ENCODE results near the gene YTHDF2. TPM values are rescaled to one million over a fixed set of nuclear protein-coding genes. Genes with fewer than 3 reads are reported as not detected.

YTHDF2 gene
- total and polyA plus RNA-seq, 2 of the 13 experiments (the other 11 are each of a cell fraction or from before 2014, with no cell fraction given), result 48.4 to 59.6 TPM

DNA sequence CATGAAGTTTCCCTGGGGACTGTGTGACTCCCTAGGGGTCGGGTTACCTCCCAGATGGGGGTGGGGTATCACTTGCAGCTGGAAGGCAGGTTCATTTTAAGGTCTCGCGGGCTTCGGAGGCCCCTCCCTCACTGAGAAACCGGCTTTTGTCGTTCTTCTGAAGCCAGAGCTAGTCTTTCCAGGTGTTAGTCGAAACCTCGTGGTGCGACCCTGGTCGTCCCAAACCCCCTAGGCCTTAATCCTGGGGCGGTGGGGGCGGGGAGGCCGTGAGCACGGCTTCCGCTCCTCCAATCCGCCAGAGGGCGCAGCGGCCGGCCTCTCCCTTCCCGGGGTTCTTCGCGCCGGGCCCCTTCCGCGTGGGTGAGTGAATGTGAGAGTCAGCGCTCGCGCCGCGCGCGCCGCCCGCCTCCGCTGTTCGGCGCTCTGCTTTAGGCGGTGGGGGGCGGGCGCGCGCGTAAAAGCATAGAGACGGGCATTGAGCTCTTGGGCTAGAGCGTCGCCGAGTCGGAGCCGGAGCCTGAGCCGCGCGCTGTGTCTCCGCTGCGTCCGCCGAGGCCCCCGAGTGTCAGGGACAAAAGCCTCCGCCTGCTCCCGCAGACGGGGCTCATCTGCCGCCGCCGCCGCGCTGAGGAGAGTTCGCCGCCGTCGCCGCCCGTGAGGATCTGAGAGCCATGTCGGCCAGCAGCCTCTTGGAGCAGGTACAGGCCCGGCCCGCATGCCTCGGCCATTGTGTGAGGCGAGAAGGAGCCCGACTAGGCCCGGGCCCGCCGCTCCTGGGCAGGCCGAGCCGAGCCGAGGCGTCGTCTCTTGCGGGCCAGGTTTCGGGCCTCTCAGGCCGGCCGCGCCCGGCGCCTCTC is at the start of gene YTHDF2 (continued):
- peak; percentile 73 for TF ChIP-seq ZNF609 (CRISPR knock-in tag; IDR thresholded peaks at IDR 0.05; ENCODE audit: borderline replicate concordance)
- no peak; the same call in 1 of the 2 replicates for TF ChIP-seq ZNF180 (CRISPR knock-in tag; IDR thresholded peaks at IDR 0.05; ENCODE audit: borderline replicate concordance, low read depth)
- TF ChIP-seq ZNF251 (CRISPR knock-in tag; IDR thresholded peaks at IDR 0.05), result no peak
- TF ChIP-seq ZNF674 (CRISPR knock-in tag; IDR thresholded peaks at IDR 0.05; ENCODE audit: low read depth), result no peak
- peak; percentile 76 for TF ChIP-seq TBX3 (IDR thresholded peaks at IDR 0.05; ENCODE audit: borderline replicate concordance)
- peak; percentile 55 for TF ChIP-seq FOSL2 (CRISPR knock-in tag; IDR thresholded peaks at IDR 0.05)
- TF ChIP-seq HIC2 (CRISPR knock-in tag; IDR thresholded peaks at IDR 0.05; ENCODE audit: low read depth), result no peak
- TF ChIP-seq PAWR (CRISPR knock-in tag; IDR thresholded peaks at IDR 0.05; ENCODE audit: borderline replicate concordance), result no peak; the same call in 1 of the 2 replicates
- TF ChIP-seq SRF (IDR thresholded peaks at IDR 0.05; ENCODE audit: low read depth, low read length), result no peak
- TF ChIP-seq ZNF607 (CRISPR knock-in tag; IDR thresholded peaks at IDR 0.05; ENCODE audit: borderline replicate concordance), result no peak; the same call in 1 of the 2 replicates
- TF ChIP-seq, protein P1, sequence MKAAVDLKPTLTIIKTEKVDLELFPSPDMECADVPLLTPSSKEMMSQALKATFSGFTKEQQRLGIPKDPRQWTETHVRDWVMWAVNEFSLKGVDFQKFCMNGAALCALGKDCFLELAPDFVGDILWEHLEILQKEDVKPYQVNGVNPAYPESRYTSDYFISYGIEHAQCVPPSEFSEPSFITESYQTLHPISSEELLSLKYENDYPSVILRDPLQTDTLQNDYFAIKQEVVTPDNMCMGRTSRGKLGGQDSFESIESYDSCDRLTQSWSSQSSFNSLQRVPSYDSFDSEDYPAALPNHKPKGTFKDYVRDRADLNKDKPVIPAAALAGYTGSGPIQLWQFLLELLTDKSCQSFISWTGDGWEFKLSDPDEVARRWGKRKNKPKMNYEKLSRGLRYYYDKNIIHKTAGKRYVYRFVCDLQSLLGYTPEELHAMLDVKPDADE (CRISPR knock-in tag; IDR thresholded peaks at IDR 0.05), result no peak
- no peak for TF ChIP-seq DMTF1 (CRISPR knock-in tag; IDR thresholded peaks at IDR 0.05)
- TF ChIP-seq ZNF644 (CRISPR knock-in tag; IDR thresholded peaks at IDR 0.05; ENCODE audit: low read depth), result no peak
- TF ChIP-seq ZFY (CRISPR knock-in tag; IDR thresholded peaks at IDR 0.05), result peak; percentile 98
- 0 out of 2 replicates have a peak, but pooled peaks have one; percentile 15 for TF ChIP-seq ZNF850 (CRISPR knock-in tag; conservative IDR thresholded peaks at IDR 0.05)
- peak; percentile 48; the same call in 1 of the 2 replicates for TF ChIP-seq BCL3 (CRISPR knock-in tag; IDR thresholded peaks at IDR 0.05)
- TF ChIP-seq GTF3A (CRISPR knock-in tag; conservative IDR thresholded peaks at IDR 0.05), result no peak; the same call in 1 of the 2 replicates

Data from HepG2 (cell line).